DMS79 (cell line): Measurements from ENCODE around the gene ZMYND8.
"Not testable (repeated sequence)": the region's sequence is repeated elsewhere in the genome, so short reads cannot be mapped to it uniquely, and the experiment has no call there.

Source experiments
- DNase-seq: peaks from one replicate; lab custom pipeline; 2025; lab: John Stamatoyannopoulos, UW

The ZMYND8 gene

GRCh38 chr20:47356526-47357295, at the start of gene ZMYND8:
ZMYND8 (minus strand) TSS chr20:47356699; CDS start chr20:47356670, 29 bp downstream.
- peak; percentile 55 for DNase-seq

GRCh38 chr20:47405775-47406325, 49.4 kb upstream of the ZMYND8 start:
- no peak for DNase-seq

- no peak for DNase-seq
These were observed 44.2 kb upstream of the ZMYND8 start for GRCh38 chr20:47400685-47401084.

GRCh38 chr20:47397652-47398301, 41.3 kb upstream of the ZMYND8 start:
- DNase-seq, result peak; percentile 1

GRCh38 chr20:47396762-47397476, 40.4 kb upstream of the ZMYND8 start:
- no peak for DNase-seq

- DNase-seq, result not testable (repeated sequence)
These were observed 37.5 kb upstream of the ZMYND8 start for GRCh38 chr20:47393796-47394514.

GRCh38 chr20:47392721-47393073, 36.2 kb upstream of the ZMYND8 start:
- DNase-seq, result no peak

GRCh38 chr20:47392015-47392720, 35.7 kb upstream of the ZMYND8 start:
- no peak for DNase-seq

- no peak for DNase-seq
These were observed 34.9 kb upstream of the ZMYND8 start for GRCh38 chr20:47391276-47392010.

GRCh38 chr20:47389867-47390347, 33.4 kb upstream of the ZMYND8 start:
- no peak for DNase-seq

- not testable (repeated sequence) for DNase-seq
These were observed 29.5 kb upstream of the ZMYND8 start for GRCh38 chr20:47385968-47386367.

GRCh38 chr20:47382746-47383415, 26.4 kb upstream of the ZMYND8 start:
- no peak for DNase-seq

GRCh38 chr20:47380481-47380880, 24.0 kb upstream of the ZMYND8 start:
- peak; percentile 36 for DNase-seq

- no peak for DNase-seq
These were observed 23.1 kb upstream of the ZMYND8 start for GRCh38 chr20:47379433-47380150.

GRCh38 chr20:47377122-47377722, 20.7 kb upstream of the ZMYND8 start:
- DNase-seq, result no peak

- DNase-seq, result not testable (repeated sequence)
These were observed 19.7 kb upstream of the ZMYND8 start for GRCh38 chr20:47376096-47376643.

GRCh38 chr20:47374121-47374520, 17.6 kb upstream of the ZMYND8 start:
- DNase-seq, result not testable (repeated sequence)

- DNase-seq, result no peak
These were observed 16.8 kb upstream of the ZMYND8 start for GRCh38 chr20:47373206-47373733.
